HCT116 (cell line): ENCODE measurements around the gene ACSL5.

Experiments
- CEBPB ChIP-seq: IDR thresholded peaks from 2 replicates; pipeline ENCODE4 v1.6.1; 2012; ENCODE audit warnings: low read depth
- CTCF ChIP-seq, 3 experiments: fragments of 200-600 bp in 1 of 3; sonication (generic) in 1 of 3; IDR thresholded peaks in 2 of 3; conservative IDR thresholded peaks in 1 of 3; 2 replicates each; pipeline ENCODE4 v1.5.1; 2012 to 2017; ENCODE audit warnings: low read depth in 2 of 3, low read length in 2 of 3, antibody characterized with exemption in 1 of 3, borderline replicate concordance in 1 of 3, control low read depth in 1 of 3, mild to moderate bottlenecking in 1 of 3, mixed read lengths in 1 of 3, mixed run types in 1 of 3, moderate library complexity in 1 of 3; ENCODE audit not compliant: insufficient read depth in 1 of 3
- EGR1 ChIP-seq: IDR thresholded peaks from 2 replicates; pipeline ENCODE4 v1.6.1; 2012; ENCODE audit warnings: low read depth
- EZH2 ChIP-seq: fragments of 200-600 bp; sonication (generic); IDR thresholded peaks from 2 replicates; pipeline ENCODE4 v1.6.1; 2017; ENCODE audit warnings: antibody characterized with exemption, mixed run types
- EZH2phosphoT487 ChIP-seq: fragments of 200-600 bp; IDR thresholded peaks from 2 replicates; pipeline ENCODE4 v1.6.1; 2018; ENCODE audit warnings: antibody characterized with exemption, borderline replicate concordance
- POLR2A ChIP-seq: IDR thresholded peaks from 2 replicates; pipeline ENCODE4 v1.7.0; 2011; ENCODE audit warnings: borderline replicate concordance; ENCODE audit not compliant: insufficient read depth, insufficient read length; ENCODE audit errors: extremely low read depth
- RAD21 ChIP-seq: IDR thresholded peaks from 2 replicates; pipeline ENCODE4 v1.6.1; 2012; ENCODE audit warnings: low read depth, mild to moderate bottlenecking
- SIN3A ChIP-seq: IDR thresholded peaks from 2 replicates; pipeline ENCODE4 v1.6.1; 2012; ENCODE audit warnings: low read depth
- ZNF274 ChIP-seq: fragments of 200-500 bp; sonication (Bioruptor generic); IDR thresholded peaks from 2 replicates; pipeline ENCODE4 v1.6.1; 2014; ENCODE audit warnings: mild to moderate bottlenecking, low read depth, low read length, inconsistent platforms

GRCh38 chr10:112383325-112383724, 9.4 kb downstream of the ACSL5 start:
- TF ChIP-seq RAD21 (no peak), CTCF (IDR thresholded peaks at IDR 0.05 in 2 of 3, conservative IDR thresholded peaks at IDR 0.05 in 1 of 3; ENCODE audit: borderline replicate concordance in 1 of 3, insufficient read depth in 1 of 3, low read depth in 2 of 3, low read length in 2 of 3) (no peak), ZNF274 (no peak), CEBPB (no peak), POLR2A (no peak), SIN3A (no peak), EZH2phosphoT487 (no peak), EZH2 (no peak), EGR1 (no peak)
